B cell (primary cell): ENCODE results near the gene FGD4. TPM values are rescaled to one million over a fixed set of nuclear protein-coding genes. Genes with fewer than 3 reads are reported as not detected.

Experiments
- ATAC-seq: fragments of 200-7000 bp; cut with Tn5 transposase; one replicate; pipeline ENCODE4 v1.10.0; 2021; ENCODE audit warnings: low read depth, mild to moderate bottlenecking, moderate number of reproducible peaks, moderate library complexity
- CTCF ChIA-PET: fragments of 350-600 bp; sonication (Branson Sonifier 250); formaldehyde crosslinking; loops from one replicate; lab custom pipeline; 2021; ENCODE audit warnings: antibody characterized with exemption, inconsistent platforms; lab: Charles Lee
- POLR2A ChIA-PET: fragments of 350-600 bp; sonication (Branson Sonifier 250); formaldehyde crosslinking; loops from one replicate; lab custom pipeline; 2021; ENCODE audit warnings: antibody characterized with exemption; lab: Charles Lee
- DNase-seq: peaks from one replicate; pipeline ENCODE4 v3.0.0; 2013
- H2AFZ ChIP-seq: 2 replicates; pipeline ENCODE4 v1.6.1; 2012; ENCODE audit warnings: mild to moderate bottlenecking, low read depth, low read length; ENCODE audit not compliant: insufficient read depth, poor library complexity, severe bottlenecking
- H3K27ac ChIP-seq, 2 donors: 1 replicate in 1 of 2; 2 replicates in 1 of 2; pipeline ENCODE4 v1.5.1; 2012 to 2013; ENCODE audit warnings: low read length in 2 of 2, mild to moderate bottlenecking in 2 of 2, moderate library complexity in 1 of 2
- H3K27me3 ChIP-seq, 4 experiments: fragments of 200-600 bp in 1 of 4; sonication (generic) in 1 of 4; replicated peaks in 1 of 4; 1 replicate in 2 of 4; 2 replicates in 2 of 4; pipeline versions ENCODE4 v1.6.1 to v1.7.0; 2013 to 2016; ENCODE audit warnings: low read length in 3 of 4, mild to moderate bottlenecking in 2 of 4, mixed read lengths in 1 of 4, moderate library complexity in 1 of 4; ENCODE audit not compliant: insufficient read depth in 4 of 4, control insufficient read depth in 3 of 4; ENCODE audit errors: control extremely low read depth in 1 of 4
- H3K36me3 ChIP-seq, 2 experiments: replicated peaks in 1 of 2; 1 replicate in 1 of 2; 2 replicates in 1 of 2; pipeline versions ENCODE4 v1.6.1 to v1.7.1; 2013; ENCODE audit warnings: low read length in 1 of 2; ENCODE audit not compliant: insufficient read depth in 2 of 2, control insufficient read depth in 1 of 2; ENCODE audit errors: control extremely low read depth in 1 of 2, extremely low read depth in 1 of 2
- H3K4me1 ChIP-seq, 2 donors: fragments of 200-600 bp in 1 of 2; sonication (generic) in 1 of 2; 1 replicate in 1 of 2; 2 replicates in 1 of 2; pipeline versions ENCODE4 v1.5.1 to v1.6.1; 2013 to 2017; ENCODE audit warnings: low read length in 2 of 2; ENCODE audit not compliant: control insufficient read depth in 2 of 2, insufficient read depth in 2 of 2
- H3K4me2 ChIP-seq: replicated peaks from 2 replicates; pipeline ENCODE3; 2012; ENCODE audit warnings: mild to moderate bottlenecking, low read depth, low read length; ENCODE audit not compliant: poor library complexity, severe bottlenecking
- H3K4me3 ChIP-seq, 5 experiments: fragments of 200-600 bp in 1 of 5; sonication (generic) in 1 of 5; 1 replicate in 3 of 5; 2 replicates in 2 of 5; pipeline versions ENCODE4 v1.5.1 to v1.7.0; 2011 to 2016; ENCODE audit warnings: low read length in 4 of 5, mild to moderate bottlenecking in 4 of 5, low read depth in 2 of 5, control low read depth in 1 of 5, moderate library complexity in 1 of 5; ENCODE audit not compliant: insufficient read depth in 1 of 5; ENCODE audit errors: control extremely low read depth in 1 of 5, extremely low read depth in 1 of 5
- H3K79me2 ChIP-seq: fragments of 200-600 bp; sonication (generic); one replicate; pipeline ENCODE4 v1.6.0; 2016; ENCODE audit warnings: low read length; ENCODE audit not compliant: control insufficient read depth, insufficient read depth
- H3K9ac ChIP-seq: fragments of 200-600 bp; sonication (generic); 2 replicates; pipeline ENCODE4 v1.6.1; 2017; ENCODE audit warnings: mild to moderate bottlenecking, low read length, moderate library complexity
- H3K9me3 ChIP-seq, 3 donors: one replicate each; pipeline versions ENCODE4 v1.6.1 to v1.7.1; 2013; ENCODE audit warnings: low read length in 2 of 3; ENCODE audit not compliant: control insufficient read depth in 2 of 3, insufficient read depth in 1 of 3; ENCODE audit errors: control extremely low read depth in 1 of 3
- H4K20me1 ChIP-seq: 2 replicates; pipeline ENCODE4 v1.6.0; 2012; ENCODE audit warnings: mild to moderate bottlenecking, low read length; ENCODE audit not compliant: insufficient read depth, control insufficient read depth, poor library complexity, severe bottlenecking
- H3K27ac Mint-ChIP-seq: one replicate; pipeline ENCODE4 v1.8.0; 2021; ENCODE audit warnings: mixed read lengths
- H3K27me3 Mint-ChIP-seq: one replicate; pipeline ENCODE4 v1.8.0; 2021; ENCODE audit warnings: mixed read lengths
- H3K4me1 Mint-ChIP-seq: one replicate; pipeline ENCODE4 v1.8.0; 2021; ENCODE audit warnings: mixed read lengths
- H3K4me3 Mint-ChIP-seq: one replicate; pipeline ENCODE4 v1.8.0; 2021; ENCODE audit warnings: mixed read lengths
- H3K9me3 Mint-ChIP-seq: one replicate; pipeline ENCODE4 v1.8.0; 2022; ENCODE audit warnings: mixed read lengths; ENCODE audit not compliant: insufficient read depth
- CTCF ChIP-seq: fragments of 200-600 bp; IDR thresholded peaks from one replicate; pipeline ENCODE4 v1.8.0; 2022; ENCODE audit warnings: antibody characterized with exemption, mild to moderate bottlenecking
- EZH2 ChIP-seq: IDR thresholded peaks from 2 replicates; pipeline ENCODE4 v1.6.1; 2012; ENCODE audit warnings: borderline replicate concordance, low read depth, mild to moderate bottlenecking, moderate library complexity, low read length; ENCODE audit not compliant: insufficient read depth, poor library complexity, severe bottlenecking
- WGBS: methylation state at CpG from one replicate; pipeline ENCODE4 v1.1.5; 2013; ENCODE audit warnings: missing lambda C conversion rate; ENCODE audit not compliant: insufficient coverage; 5-methylcytosine and 5-hydroxymethylcytosine counted together
- intact Hi-C: fragments of 100-400 bp; cut with micrococcal nuclease; formaldehyde crosslinking; loops from one replicate; pipeline ENCODE4 v1.10.0; 2022
- polyA plus RNA-seq: library from polyadenylated mRNA; depleted of rRNA; stranded (reverse); fragments of >200 nt; gene quantifications from 2 replicates; pipeline ENCODE4 v1.2.3, GENCODE V29; 2012
- total RNA-seq, 2 donors: library from RNA; stranded (reverse); fragments of 120-200 nt in 1 of 2; gene quantifications; 1 replicate in 1 of 2; 2 replicates in 1 of 2; pipeline versions ENCODE4 v1.2.3 to v1.2.4, GENCODE V29; 2013 to 2022

FGD4 gene
- total and polyA plus RNA-seq, 2 donors (not counting 1 experiment from before 2014, with no cell fraction given), result 2.1 to 2.8 TPM

DNA sequence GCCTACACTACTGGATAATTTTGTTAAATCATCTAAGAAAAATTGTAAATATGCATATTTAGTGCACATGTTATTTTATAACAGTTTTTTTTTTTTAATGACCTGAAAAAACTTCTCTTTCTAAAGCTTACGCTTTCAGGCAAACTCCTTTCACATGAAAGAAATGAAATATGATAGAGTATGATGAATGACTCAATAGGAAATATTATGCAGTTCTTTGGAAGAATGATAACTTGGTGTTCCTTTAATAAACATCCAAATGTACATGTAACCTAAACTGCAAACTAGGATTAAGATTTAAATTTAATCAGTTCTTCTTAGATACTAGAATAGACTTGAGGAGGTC is 136.6 kb downstream of the FGD4 start:
- H3K79me2 ChIP-seq, result peaks cover 20% of the 10 kb centered on the region
- peaks cover 22 to 33% of the 10 kb centered on the region in 2 donors for H3K4me1 ChIP-seq
- WGBS, result no CpG with 5 or more reads among the region's 1 CpG
- H3K9me3 Mint-ChIP-seq, result no peaks in the 10 kb centered on the region
- H3K4me2 ChIP-seq, result peak overlapping the region; percentile 65
- H3K27ac ChIP-seq, result peak overlapping the region in 1 of 2 donors; percentile 30
- no peaks in the 10 kb centered on the region for H3K27me3 ChIP-seq
- no peak for DNase-seq
- peak overlapping the region; percentile 54 for H3K9ac ChIP-seq
- H3K27ac Mint-ChIP-seq, result peak overlapping the region; percentile 72
- H3K4me3 ChIP-seq, result peak overlapping the region in 3 of 5 experiments; percentile 38 to 50 (median 38)
- no peaks in the 10 kb centered on the region for H3K27me3 Mint-ChIP-seq
- CTCF ChIA-PET, result interaction anchor here (0.7 to 1.1 kb wide), 2 partner anchors 12 to 24 kb away, joined by 3 to 6 read pairs; no protein-coding TSS in a partner anchor
- peaks cover 44% of the 10 kb centered on the region for H3K4me1 Mint-ChIP-seq
- no peak for ATAC-seq
- no peaks in the 10 kb centered on the region for H3K9me3 ChIP-seq
- TF ChIP-seq EZH2 (no peak), CTCF (no peak)
- intact Hi-C loops, result loop anchor here (10.0 kb wide), 1 partner anchor 51 kb away; no protein-coding TSS in a partner anchor
- peak overlapping the region; percentile 88 for H3K4me3 Mint-ChIP-seq
- POLR2A ChIA-PET, result interaction anchor here (0.7 kb wide), 1 partner anchor 29 kb away, joined by 3 read pairs; no protein-coding TSS in a partner anchor
- H3K36me3 ChIP-seq, result no peaks in the 10 kb centered on the region
- no peaks in the 10 kb centered on the region for H4K20me1 ChIP-seq
- H2AFZ ChIP-seq, result peak overlapping the region; percentile 75

DNA sequence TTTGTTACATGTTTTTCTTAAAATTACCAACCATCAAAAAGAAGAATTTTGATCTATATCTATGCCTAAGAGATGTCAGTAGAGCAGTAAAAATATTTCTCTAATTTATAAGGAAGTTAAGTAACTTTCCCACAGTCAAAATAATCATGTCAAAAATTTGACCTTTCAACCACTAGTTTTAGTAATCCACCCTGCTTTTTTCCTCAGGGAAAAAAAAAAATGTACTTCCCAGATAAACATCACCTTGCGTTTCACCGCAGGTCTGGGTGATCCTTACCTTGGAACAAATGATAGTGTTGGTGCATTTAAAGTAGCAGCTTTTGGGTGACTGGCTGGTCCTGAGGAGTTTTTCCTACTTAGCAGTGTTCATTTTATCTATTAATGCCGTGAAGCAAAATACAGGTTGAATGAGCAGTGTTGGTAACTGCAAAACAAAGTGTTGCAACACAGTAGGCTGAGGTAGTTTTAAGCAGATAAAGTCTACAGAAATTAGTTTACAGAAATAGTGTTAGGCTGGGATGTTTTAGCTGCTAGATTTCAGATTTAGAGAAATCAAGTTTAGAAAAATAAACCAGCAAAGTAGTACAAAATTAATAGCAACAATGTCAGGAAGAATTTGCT is 142.5 kb downstream of the FGD4 start:
- POLR2A ChIA-PET, result no interaction called here
- no peak overlapping the region for H3K4me3 Mint-ChIP-seq
- Histone ChIP-seq H4K20me1 (no peaks in the 10 kb centered on the region), H3K9ac (no peak overlapping the region), H3K79me2 (peaks cover 35% of the 10 kb centered on the region), H3K27ac (no peak overlapping the region), H3K9me3 (no peaks in the 10 kb centered on the region), H3K36me3 (no peaks in the 10 kb centered on the region), H3K4me3 (no peak overlapping the region), H2AFZ (no peak overlapping the region), H3K27me3 (no peaks in the 10 kb centered on the region), H3K4me1 (peaks cover 10 to 15% of the 10 kb centered on the region in 2 donors), H3K4me2 (no peak overlapping the region)
- peaks cover 34% of the 10 kb centered on the region for H3K4me1 Mint-ChIP-seq
- H3K27me3 Mint-ChIP-seq, result no peaks in the 10 kb centered on the region
- CTCF ChIA-PET, result interaction anchor here (0.7 kb wide), 1 partner anchor 7 kb away, joined by 3 read pairs; no protein-coding TSS in a partner anchor
- ATAC-seq, result no peak
- no peak overlapping the region for H3K27ac Mint-ChIP-seq
- no peak for DNase-seq
- intact Hi-C loops, result no loop called here
- no peaks in the 10 kb centered on the region for H3K9me3 Mint-ChIP-seq
- WGBS, result 100% methylated on average over 1 of the region's 3 CpGs
- TF ChIP-seq EZH2 (no peak), CTCF (no peak)
